ENCODE results near the gene CGAS.
"Not testable (repeated sequence)": the region's sequence is repeated elsewhere in the genome, so short reads cannot be mapped to it uniquely, and the experiment has no call there.

CGAS gene

GRCh38 chr6:73452107-73452461, at the start of gene CGAS:
Gene CGAS (minus strand): TSS chr6:73452297. CDS start chr6:73452181, 116 bp downstream.
- DNase-seq = no peak

- no peak for DNase-seq
These were observed 45.8 kb upstream of the CGAS start for GRCh38 chr6:73497915-73498314.

- no peak for DNase-seq
These were observed 39.3 kb upstream of the CGAS start for GRCh38 chr6:73491377-73491776.

- DNase-seq = no peak
These were observed 35.4 kb upstream of the CGAS start for GRCh38 chr6:73487473-73487872.

- no peak for DNase-seq
These were observed 32.3 kb upstream of the CGAS start for GRCh38 chr6:73484438-73484837.

- no peak for DNase-seq
These were observed 29.9 kb upstream of the CGAS start for GRCh38 chr6:73481969-73482368.

GRCh38 chr6:73477407-73477806, 25.3 kb upstream of the CGAS start:
- no peak for DNase-seq

- DNase-seq = no peak
These were observed 24.6 kb upstream of the CGAS start for GRCh38 chr6:73476723-73477122.

- DNase-seq = no peak
These were observed 19.7 kb upstream of the CGAS start for GRCh38 chr6:73471686-73472290.

GRCh38 chr6:73461537-73462350, 9.6 kb upstream of the CGAS start, which contains the start of gene MTO1:
Gene MTO1 (plus strand): TSS chr6:73461737. CDS start chr6:73461855, 118 bp downstream.
- peak; percentile 74 for DNase-seq

- no peak for DNase-seq
These were observed 8.0 kb upstream of the CGAS start for GRCh38 chr6:73460056-73460455.

GRCh38 chr6:73459474-73459873, 7.4 kb upstream of the CGAS start:
- not testable (repeated sequence) for DNase-seq

- no peak for DNase-seq
These were observed 4.0 kb upstream of the CGAS start for GRCh38 chr6:73455865-73456629.

GRCh38 chr6:73451223-73452106, 632 bp downstream of the CGAS start:
- DNase-seq = peak; percentile 1

- no peak for DNase-seq
These were observed 8.5 kb downstream of the CGAS start for GRCh38 chr6:73443555-73443954.

GRCh38 chr6:73435236-73435635, 16.9 kb downstream of the CGAS start:
- DNase-seq = no peak

GRCh38 chr6:73421534-73421933, 30.6 kb downstream of the CGAS start:
- DNase-seq = no peak

GRCh38 chr6:73418081-73418741, 33.9 kb downstream of the CGAS start:
- no peak for DNase-seq

GRCh38 chr6:73413102-73413501, 39.0 kb downstream of the CGAS start:
- no peak for DNase-seq

- DNase-seq = no peak
These were observed 42.7 kb downstream of the CGAS start for GRCh38 chr6:73409395-73409794.

- DNase-seq = no peak
These were observed 51.4 kb downstream of the CGAS start for GRCh38 chr6:73400656-73401055.

- DNase-seq = no peak
These were observed 56.2 kb downstream of the CGAS start for GRCh38 chr6:73395875-73396274.

All from NCI-H1436 (cell line).